HCT116 (cell line): ENCODE results near the gene PWP1. TPM values are rescaled to one million over a fixed set of nuclear protein-coding genes. Genes with fewer than 3 reads are reported as not detected.

Experiments used
- ATAC-seq: fragments of 200-7000 bp; cut with Tn5 transposase; 2 replicates; pipeline ENCODE4 v1.9.1; 2020; ENCODE audit warnings: mild to moderate bottlenecking, moderate library complexity
- BruUV-seq: library from RNA; stranded (reverse); fragments of 400-500 nt; replicated peaks from 2 replicates; lab custom pipeline; 2021; lab: Mats Ljungman, UMichigan
- CTCF ChIA-PET: fragments of 300-600 bp; sonication (Branson Sonifier 250); formaldehyde crosslinking; loops from one replicate; lab custom pipeline; 2021; ENCODE audit warnings: antibody characterized with exemption; lab: Charles Lee
- POLR2A ChIA-PET: fragments of 300-600, 350-600 bp; sonication (Branson Sonifier 250); formaldehyde crosslinking; loops from one replicate; lab custom pipeline; 2021; ENCODE audit warnings: antibody characterized with exemption; lab: Charles Lee
- RAD21 ChIA-PET, 2 experiments: fragments of 300-600 bp; sonication (Branson Sonifier 250); formaldehyde crosslinking; loops; one replicate each; lab custom pipeline; 2023; ENCODE audit warnings: low total read pairs in 2 of 2; ENCODE audit not compliant: uncharacterized antibody in 2 of 2, unreplicated experiment in 2 of 2, low non-redundant PET in 1 of 2; lab: Charles Lee
- DNase-seq: peaks from one replicate; pipeline ENCODE4 v3.0.0-alpha.2; 2010; ENCODE audit warnings: low read depth, low spot score
- H2AFZ ChIP-seq: fragments of 200-600 bp; shearing (Covaris generic), sonication (generic); 2 replicates; pipeline ENCODE4 v1.6.1; 2017; ENCODE audit warnings: low read depth, mixed run types, mixed read lengths, antibody characterized with exemption, low read length; ENCODE audit not compliant: poor library complexity, severe bottlenecking
- H3K27ac ChIP-seq: 2 replicates; pipeline ENCODE4 v1.5.1; 2012; ENCODE audit warnings: low read depth, low read length
- H3K27me3 ChIP-seq: fragments of 200-600 bp; sonication (generic); 2 replicates; pipeline ENCODE4 v1.6.1; 2016; ENCODE audit warnings: mixed run types, low read length, mixed read lengths; ENCODE audit not compliant: insufficient read depth
- H3K36me3 ChIP-seq, 2 experiments: fragments of 200-500 bp in 1 of 2; fragments of 200-600 bp in 1 of 2; sonication (Bioruptor generic) in 1 of 2; sonication (generic) in 1 of 2; 2 replicates each; pipeline versions ENCODE4 v1.5.1 to v1.6.1; 2014 to 2016; ENCODE audit warnings: low read length in 2 of 2, inconsistent platforms in 1 of 2, mixed read lengths in 1 of 2, mixed run types in 1 of 2; ENCODE audit not compliant: insufficient read depth in 2 of 2, control insufficient read depth in 1 of 2
- H3K4me1 ChIP-seq, 2 experiments: fragments of 200-600 bp in 1 of 2; sonication (generic) in 1 of 2; 2 replicates each; pipeline versions ENCODE4 v1.5.1 to v1.6.1; 2012 to 2017; ENCODE audit warnings: low read length in 2 of 2, inconsistent platforms in 1 of 2, mild to moderate bottlenecking in 1 of 2, mixed read lengths in 1 of 2, mixed run types in 1 of 2, moderate library complexity in 1 of 2; ENCODE audit not compliant: insufficient read depth in 2 of 2, control insufficient read depth in 1 of 2
- H3K4me2 ChIP-seq: fragments of 200-600 bp; sonication (generic); 2 replicates; pipeline ENCODE4 v1.6.1; 2017; ENCODE audit warnings: mixed run types, low read length, mixed read lengths
- H3K4me3 ChIP-seq, 2 experiments: fragments of 200-600 bp in 1 of 2; sonication (generic) in 1 of 2; replicated peaks in 1 of 2; 2 replicates each; pipeline ENCODE4 v1.5.1; 2011 to 2016; ENCODE audit warnings: low read length in 2 of 2, control low read depth in 1 of 2, low read depth in 1 of 2, mild to moderate bottlenecking in 1 of 2, mixed read lengths in 1 of 2, mixed run types in 1 of 2
- H3K79me2 ChIP-seq: fragments of 200-600 bp; sonication (generic); 2 replicates; pipeline ENCODE4 v1.6.1; 2017; ENCODE audit warnings: mild to moderate bottlenecking, mixed run types, low read length, moderate library complexity, mixed read lengths; ENCODE audit not compliant: insufficient read depth
- H3K9ac ChIP-seq: fragments of 200-600 bp; sonication (generic); 2 replicates; pipeline ENCODE4 v1.6.1; 2016; ENCODE audit warnings: low read length, mixed read lengths
- H3K9me2 ChIP-seq: fragments of 200-600 bp; sonication (generic), shearing (Covaris generic); 2 replicates; pipeline ENCODE4 v1.6.1; 2017; ENCODE audit warnings: mixed run types, mild to moderate bottlenecking, moderate library complexity; ENCODE audit not compliant: insufficient read depth
- H3K9me3 ChIP-seq, 2 experiments: fragments of 200-500 bp in 1 of 2; fragments of 200-600 bp in 1 of 2; sonication (Bioruptor generic) in 1 of 2; sonication (generic) in 1 of 2; 2 replicates each; pipeline ENCODE4 v1.6.1; 2014 to 2017; ENCODE audit warnings: low read length in 2 of 2, mixed read lengths in 2 of 2, inconsistent platforms in 1 of 2, low read depth in 1 of 2, mild to moderate bottlenecking in 1 of 2, mixed run types in 1 of 2, moderate library complexity in 1 of 2; ENCODE audit not compliant: control insufficient read depth in 1 of 2, insufficient read depth in 1 of 2
- H4K20me1 ChIP-seq: fragments of 200-600 bp; sonication (generic), shearing (Covaris generic); 2 replicates; pipeline ENCODE4 v1.6.1; 2017; ENCODE audit warnings: mixed run types, mild to moderate bottlenecking, moderate library complexity; ENCODE audit not compliant: insufficient read depth
- CBX3 ChIP-seq: IDR thresholded peaks from 2 replicates; pipeline ENCODE4 v1.6.1; 2012; ENCODE audit warnings: low read depth
- EGR1 ChIP-seq: IDR thresholded peaks from 2 replicates; pipeline ENCODE4 v1.6.1; 2012; ENCODE audit warnings: low read depth
- JUND ChIP-seq: IDR thresholded peaks from 2 replicates; pipeline ENCODE4 v1.6.1; 2012
- POLR2AphosphoS5 ChIP-seq: IDR thresholded peaks from 2 replicates; pipeline ENCODE4 v1.6.1; 2011; ENCODE audit warnings: mild to moderate bottlenecking, low read depth, low read length, moderate library complexity
- SIN3A ChIP-seq: IDR thresholded peaks from 2 replicates; pipeline ENCODE4 v1.6.1; 2012; ENCODE audit warnings: low read depth
- SRF ChIP-seq: IDR thresholded peaks from 2 replicates; pipeline ENCODE4 v1.6.1; 2012; ENCODE audit warnings: low read depth
- TCF7L2 ChIP-seq: IDR thresholded peaks from 2 replicates; pipeline ENCODE4 v1.7.0; 2011; ENCODE audit warnings: borderline replicate concordance, inconsistent platforms; ENCODE audit not compliant: insufficient read depth, insufficient read length; ENCODE audit errors: extremely low read depth
- ZFX ChIP-seq: fragments of 450-650 bp; IDR thresholded peaks from 2 replicates; pipeline ENCODE4 v1.6.1; 2017
- intact Hi-C: fragments of 100-400 bp; cut with micrococcal nuclease; formaldehyde crosslinking; loops from 2 replicates; pipeline ENCODE4 v1.10.0; 2022
- total RNA-seq: library from RNA; stranded (reverse); gene quantifications from one replicate; pipeline ENCODE4 v1.2.1, GENCODE V29; 2021; ENCODE audit not compliant: unreplicated experiment
- TF ChIP-seq, protein P1 (sequence below), 3 experiments: fragments of 200-600 bp in 1 of 3; sonication (generic) in 1 of 3; IDR thresholded peaks in 2 of 3; conservative IDR thresholded peaks in 1 of 3; 2 replicates each; pipeline ENCODE4 v1.5.1; 2012 to 2017; ENCODE audit warnings: low read depth in 2 of 3, low read length in 2 of 3, antibody characterized with exemption in 1 of 3, borderline replicate concordance in 1 of 3, control low read depth in 1 of 3, mild to moderate bottlenecking in 1 of 3, mixed read lengths in 1 of 3, mixed run types in 1 of 3, moderate library complexity in 1 of 3; ENCODE audit not compliant: insufficient read depth in 1 of 3
- TF ChIP-seq, protein P2 (sequence below): IDR thresholded peaks from 2 replicates; pipeline ENCODE4 v1.6.1; 2012

The PWP1 gene
- total RNA-seq, 1 experiment from 2014 or later: 48.2 TPM

DNA sequence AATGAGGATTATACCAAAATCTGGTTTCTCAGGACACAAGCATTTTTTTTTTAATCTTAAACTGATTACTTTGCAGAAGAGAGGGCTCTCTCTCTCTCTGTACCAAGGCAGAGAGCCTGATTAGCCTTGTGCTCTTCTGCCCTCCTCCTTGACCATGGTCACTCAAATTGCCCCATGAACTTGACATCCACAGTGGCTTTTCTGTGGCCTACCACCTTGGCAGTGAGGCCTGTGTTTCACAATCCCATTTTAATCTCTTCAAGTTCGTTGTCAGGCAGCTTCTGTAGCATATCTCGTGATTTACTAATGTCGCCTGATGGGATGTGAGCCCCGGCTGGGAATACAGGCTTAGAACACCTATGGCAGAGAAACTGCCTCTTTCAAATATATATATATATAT lies 30.7 kb upstream of the PWP1 start:
- ChIA-PET RAD21 (no interaction called here), POLR2A (interaction anchor here (0.6 kb wide), 1 partner anchor 31 kb away, joined by 3 read pairs; the partner anchor contains the start of gene PWP1), CTCF (no interaction called here)
- ATAC-seq (no peak), DNase-seq (no peak)
- Histone ChIP-seq H3K36me3 (no peaks in the 10 kb centered on the region), H3K27ac (no peak overlapping the region), H3K9me2 (no peaks in the 10 kb centered on the region), H3K4me1 (no peaks in the 10 kb centered on the region), H3K79me2 (no peaks in the 10 kb centered on the region), H2AFZ (no peak overlapping the region), H3K9me3 (no peaks in the 10 kb centered on the region), H3K9ac (no peak overlapping the region), H3K27me3 (no peaks in the 10 kb centered on the region), H4K20me1 (no peaks in the 10 kb centered on the region), H3K4me2 (no peak overlapping the region), H3K4me3 (no peak overlapping the region)
- BruUV-seq: no TSS peak
- intact Hi-C loops: no loop called here
- TF ChIP-seq ZFX (no peak), EGR1 (no peak), JUND (no peak), POLR2AphosphoS5 (no peak), SRF (no peak), TCF7L2 (no peak), CBX3 (no peak), SIN3A (no peak)
- TF ChIP-seq, protein P1, sequence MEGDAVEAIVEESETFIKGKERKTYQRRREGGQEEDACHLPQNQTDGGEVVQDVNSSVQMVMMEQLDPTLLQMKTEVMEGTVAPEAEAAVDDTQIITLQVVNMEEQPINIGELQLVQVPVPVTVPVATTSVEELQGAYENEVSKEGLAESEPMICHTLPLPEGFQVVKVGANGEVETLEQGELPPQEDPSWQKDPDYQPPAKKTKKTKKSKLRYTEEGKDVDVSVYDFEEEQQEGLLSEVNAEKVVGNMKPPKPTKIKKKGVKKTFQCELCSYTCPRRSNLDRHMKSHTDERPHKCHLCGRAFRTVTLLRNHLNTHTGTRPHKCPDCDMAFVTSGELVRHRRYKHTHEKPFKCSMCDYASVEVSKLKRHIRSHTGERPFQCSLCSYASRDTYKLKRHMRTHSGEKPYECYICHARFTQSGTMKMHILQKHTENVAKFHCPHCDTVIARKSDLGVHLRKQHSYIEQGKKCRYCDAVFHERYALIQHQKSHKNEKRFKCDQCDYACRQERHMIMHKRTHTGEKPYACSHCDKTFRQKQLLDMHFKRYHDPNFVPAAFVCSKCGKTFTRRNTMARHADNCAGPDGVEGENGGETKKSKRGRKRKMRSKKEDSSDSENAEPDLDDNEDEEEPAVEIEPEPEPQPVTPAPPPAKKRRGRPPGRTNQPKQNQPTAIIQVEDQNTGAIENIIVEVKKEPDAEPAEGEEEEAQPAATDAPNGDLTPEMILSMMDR (IDR thresholded peaks at IDR 0.05 in 2 of 3, conservative IDR thresholded peaks at IDR 0.05 in 1 of 3; ENCODE audit: borderline replicate concordance in 1 of 3, insufficient read depth in 1 of 3, low read depth in 2 of 3, low read length in 2 of 3): no peak
- TF ChIP-seq, protein P2, sequence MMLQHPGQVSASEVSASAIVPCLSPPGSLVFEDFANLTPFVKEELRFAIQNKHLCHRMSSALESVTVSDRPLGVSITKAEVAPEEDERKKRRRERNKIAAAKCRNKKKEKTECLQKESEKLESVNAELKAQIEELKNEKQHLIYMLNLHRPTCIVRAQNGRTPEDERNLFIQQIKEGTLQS: no peak
